WTC11 (cell line): ENCODE results near the gene PDIA6. TPM values are rescaled to one million over a fixed set of nuclear protein-coding genes. Genes with fewer than 3 reads are reported as not detected.

Experiments
- ATAC-seq: fragments of 200-7000 bp; cut with Tn5 transposase; 2 replicates; pipeline ENCODE4 v1.10.0; 2021; ENCODE audit warnings: mild to moderate bottlenecking, moderate library complexity
- CTCF ChIA-PET: fragments of 300-600 bp; sonication (Branson Sonifier 250); formaldehyde crosslinking; loops from one replicate; lab custom pipeline; 2021; ENCODE audit warnings: antibody characterized with exemption; lab: Charles Lee
- POLR2A ChIA-PET: fragments of 350-600 bp; sonication (Branson Sonifier 250); formaldehyde crosslinking; loops from one replicate; lab custom pipeline; 2021; ENCODE audit warnings: antibody characterized with exemption; lab: Charles Lee
- DNase-seq: peaks from one replicate; pipeline ENCODE4 v3.0.0; 2021; ENCODE audit warnings: low spot score
- H3K27ac Mint-ChIP-seq: 2 replicates; pipeline ENCODE4 v1.8.0; 2021; ENCODE audit warnings: mixed read lengths
- H3K27me3 Mint-ChIP-seq: 2 replicates; pipeline ENCODE4 v1.8.0; 2021; ENCODE audit warnings: low read depth, mild to moderate bottlenecking, moderate library complexity, mixed read lengths
- H3K36me3 Mint-ChIP-seq: 2 replicates; pipeline ENCODE4 v1.8.0; 2021; ENCODE audit warnings: mixed read lengths
- H3K4me1 Mint-ChIP-seq: 2 replicates; pipeline ENCODE4 v1.8.0; 2022; ENCODE audit warnings: mixed read lengths
- H3K4me3 Mint-ChIP-seq: 2 replicates; pipeline ENCODE4 v1.8.0; 2021; ENCODE audit warnings: mild to moderate bottlenecking, moderate library complexity, mixed read lengths
- H3K9me3 Mint-ChIP-seq: 2 replicates; pipeline ENCODE4 v1.8.0; 2021; ENCODE audit warnings: mixed read lengths
- ETV6 ChIP-seq: sonication (generic); formaldehyde crosslinking; IDR thresholded peaks from 2 replicates; pipeline ENCODE4 v1.8.1; 2022; ENCODE audit warnings: mild to moderate bottlenecking, missing genetic modification reagents
- FOXK1 ChIP-seq: sonication (generic); formaldehyde crosslinking; IDR thresholded peaks from 2 replicates; pipeline ENCODE4 v1.8.0; 2022; ENCODE audit warnings: mild to moderate bottlenecking, moderate library complexity, missing genetic modification reagents
- FOXP1 ChIP-seq: sonication (generic); formaldehyde crosslinking; IDR thresholded peaks from 2 replicates; pipeline ENCODE4 v1.8.0; 2022; ENCODE audit warnings: missing genetic modification reagents, mild to moderate bottlenecking, moderate library complexity, borderline replicate concordance
- GABPB1 ChIP-seq: sonication (generic); formaldehyde crosslinking; IDR thresholded peaks from 2 replicates; pipeline ENCODE4 v1.8.1; 2023; ENCODE audit warnings: mild to moderate bottlenecking, missing genetic modification reagents
- GRHL2 ChIP-seq: fragments of 250-450 bp; sonication (Bioruptor Pico); IDR thresholded peaks from 2 replicates; pipeline ENCODE4 v1.8.0; 2022; ENCODE audit warnings: mild to moderate bottlenecking, moderate library complexity; ENCODE audit not compliant: insufficient replicate concordance, severe bottlenecking
- JUN ChIP-seq: sonication (generic); formaldehyde crosslinking; IDR thresholded peaks from 2 replicates; pipeline ENCODE4 v1.8.0; 2023; ENCODE audit warnings: mild to moderate bottlenecking, missing genetic modification reagents
- NFE2L1 ChIP-seq: sonication (generic); formaldehyde crosslinking; IDR thresholded peaks from 2 replicates; pipeline ENCODE4 v1.8.1; 2023; ENCODE audit warnings: missing genetic modification reagents
- SOX15 ChIP-seq: fragments of 250-450 bp; sonication (Bioruptor Pico); IDR thresholded peaks from 2 replicates; pipeline ENCODE4 v1.9.0; 2021; ENCODE audit warnings: mild to moderate bottlenecking
- ZNF121 ChIP-seq: sonication (generic); formaldehyde crosslinking; IDR thresholded peaks from 2 replicates; pipeline ENCODE4 v1.8.0; 2023; ENCODE audit warnings: missing genetic modification reagents
- ZNF138 ChIP-seq: sonication (generic); formaldehyde crosslinking; conservative IDR thresholded peaks from 2 replicates; pipeline ENCODE4 v1.8.1; 2022; ENCODE audit warnings: mild to moderate bottlenecking, moderate library complexity, missing genetic modification reagents
- ZNF232 ChIP-seq: sonication (generic); formaldehyde crosslinking; IDR thresholded peaks from 2 replicates; pipeline ENCODE4 v1.8.0; 2022; ENCODE audit warnings: mild to moderate bottlenecking, missing genetic modification reagents
- ZNF263 ChIP-seq: sonication (generic); formaldehyde crosslinking; IDR thresholded peaks from 2 replicates; pipeline ENCODE4 v1.8.1; 2022; ENCODE audit warnings: low read depth, mild to moderate bottlenecking, moderate library complexity, missing genetic modification reagents
- total RNA-seq: library from RNA; stranded (reverse); gene quantifications from 3 replicates; pipeline ENCODE4 v1.2.3, GENCODE V29; 2021
- TF ChIP-seq, protein P1 (sequence below): sonication (generic); formaldehyde crosslinking; IDR thresholded peaks from 2 replicates; pipeline ENCODE4 v1.8.1; 2023; ENCODE audit warnings: mild to moderate bottlenecking, missing genetic modification reagents, moderate library complexity
- TF ChIP-seq, protein P2 (sequence below): sonication (generic); formaldehyde crosslinking; IDR thresholded peaks from 2 replicates; pipeline ENCODE4 v1.8.1; 2023; ENCODE audit warnings: mild to moderate bottlenecking, missing genetic modification reagents
- TF ChIP-seq, protein P3 (sequence below): sonication (generic); formaldehyde crosslinking; IDR thresholded peaks from 2 replicates; pipeline ENCODE4 v1.8.1; 2022; ENCODE audit warnings: mild to moderate bottlenecking, missing genetic modification reagents, moderate library complexity, borderline replicate concordance
- TF ChIP-seq, protein P4 (sequence below): sonication (generic); formaldehyde crosslinking; IDR thresholded peaks from 2 replicates; pipeline ENCODE4 v1.8.1; 2023; ENCODE audit warnings: mild to moderate bottlenecking, missing genetic modification reagents
- TF ChIP-seq, protein P5 (sequence below): fragments of 200-600 bp; IDR thresholded peaks from 2 replicates; pipeline ENCODE4 v1.8.0; 2022; ENCODE audit warnings: antibody characterized with exemption
- TF ChIP-seq, protein P6 (sequence below): sonication (generic); formaldehyde crosslinking; IDR thresholded peaks from 2 replicates; pipeline ENCODE4 v1.8.1; 2023; ENCODE audit warnings: mild to moderate bottlenecking, moderate library complexity, missing genetic modification reagents
- TF ChIP-seq, protein P7 (sequence below): sonication (generic); formaldehyde crosslinking; IDR thresholded peaks from 2 replicates; pipeline ENCODE4 v1.8.0; 2022; ENCODE audit warnings: missing genetic modification reagents

Gene PDIA6
- total RNA-seq, 1 experiment from 2014 or later: 331 TPM

DNA sequence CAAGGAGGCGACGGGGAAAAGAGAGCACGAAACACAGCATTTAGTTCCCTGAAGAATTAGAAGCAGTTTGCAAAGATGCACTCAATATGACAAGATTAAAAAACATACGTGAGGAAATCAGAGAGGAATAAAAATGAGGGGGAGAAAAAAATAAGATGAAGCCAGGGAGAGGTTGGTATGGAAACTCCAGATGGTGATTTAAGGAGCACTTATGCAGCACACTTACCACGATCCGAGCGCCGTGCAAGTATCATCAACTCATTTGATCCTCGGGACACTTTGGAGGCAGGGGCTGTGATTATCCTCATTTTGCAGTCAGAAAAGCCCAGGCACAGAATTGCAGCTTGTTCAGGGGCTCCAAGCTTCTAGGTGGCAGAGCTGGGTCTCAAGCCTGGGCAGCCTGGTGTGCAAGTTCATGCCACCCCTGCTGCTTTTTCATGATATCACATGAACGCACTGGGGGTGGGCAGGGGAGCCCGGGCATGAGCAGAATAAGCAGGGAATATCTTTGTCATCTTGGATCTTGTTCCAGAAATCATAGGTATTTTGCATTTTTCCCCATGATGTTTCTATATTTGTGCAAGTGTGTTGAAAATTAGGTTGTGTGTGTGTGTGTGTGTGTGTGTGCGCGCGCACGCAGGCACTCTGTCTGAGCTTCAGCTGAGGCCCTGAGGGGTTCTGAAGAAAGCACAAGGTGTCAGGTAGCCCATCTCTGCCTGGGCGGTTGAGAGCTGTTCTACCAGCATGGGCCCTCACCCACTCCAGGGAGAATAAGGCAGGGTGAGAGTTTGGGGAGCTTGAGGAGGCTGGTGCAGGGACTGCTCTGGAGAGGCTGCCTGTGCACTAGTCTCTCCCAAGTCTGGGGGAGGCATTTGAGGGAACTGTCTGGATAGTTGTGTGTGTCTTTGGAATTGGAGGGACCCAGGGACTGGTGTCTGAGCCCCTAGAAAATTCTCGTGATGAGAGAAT lies 25.0 kb upstream of the PDIA6 start:
- H3K4me1 Mint-ChIP-seq: peaks cover under 1% of the 10 kb centered on the region; the same call in 1 of the 2 replicates
- H3K27ac Mint-ChIP-seq: no peak overlapping the region
- POLR2A ChIA-PET: no interaction called here
- TF ChIP-seq ZNF263 (CRISPR knock-in tag) (no peak), GABPB1 (no peak), FOXK1 (CRISPR knock-in tag) (no peak), JUN (CRISPR knock-in tag) (no peak), FOXP1 (no peak), ZNF121 (no peak), SOX15 (CRISPR knock-in tag) (no peak), GRHL2 (CRISPR knock-in tag) (no peak), ZNF138 (CRISPR knock-in tag) (no peak)
- TF ChIP-seq, protein P1, sequence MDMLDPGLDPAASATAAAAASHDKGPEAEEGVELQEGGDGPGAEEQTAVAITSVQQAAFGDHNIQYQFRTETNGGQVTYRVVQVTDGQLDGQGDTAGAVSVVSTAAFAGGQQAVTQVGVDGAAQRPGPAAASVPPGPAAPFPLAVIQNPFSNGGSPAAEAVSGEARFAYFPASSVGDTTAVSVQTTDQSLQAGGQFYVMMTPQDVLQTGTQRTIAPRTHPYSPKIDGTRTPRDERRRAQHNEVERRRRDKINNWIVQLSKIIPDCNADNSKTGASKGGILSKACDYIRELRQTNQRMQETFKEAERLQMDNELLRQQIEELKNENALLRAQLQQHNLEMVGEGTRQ (CRISPR knock-in tag): no peak
- TF ChIP-seq, protein P2, sequence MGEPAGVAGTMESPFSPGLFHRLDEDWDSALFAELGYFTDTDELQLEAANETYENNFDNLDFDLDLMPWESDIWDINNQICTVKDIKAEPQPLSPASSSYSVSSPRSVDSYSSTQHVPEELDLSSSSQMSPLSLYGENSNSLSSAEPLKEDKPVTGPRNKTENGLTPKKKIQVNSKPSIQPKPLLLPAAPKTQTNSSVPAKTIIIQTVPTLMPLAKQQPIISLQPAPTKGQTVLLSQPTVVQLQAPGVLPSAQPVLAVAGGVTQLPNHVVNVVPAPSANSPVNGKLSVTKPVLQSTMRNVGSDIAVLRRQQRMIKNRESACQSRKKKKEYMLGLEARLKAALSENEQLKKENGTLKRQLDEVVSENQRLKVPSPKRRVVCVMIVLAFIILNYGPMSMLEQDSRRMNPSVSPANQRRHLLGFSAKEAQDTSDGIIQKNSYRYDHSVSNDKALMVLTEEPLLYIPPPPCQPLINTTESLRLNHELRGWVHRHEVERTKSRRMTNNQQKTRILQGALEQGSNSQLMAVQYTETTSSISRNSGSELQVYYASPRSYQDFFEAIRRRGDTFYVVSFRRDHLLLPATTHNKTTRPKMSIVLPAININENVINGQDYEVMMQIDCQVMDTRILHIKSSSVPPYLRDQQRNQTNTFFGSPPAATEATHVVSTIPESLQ (CRISPR knock-in tag): no peak
- TF ChIP-seq, protein P3, sequence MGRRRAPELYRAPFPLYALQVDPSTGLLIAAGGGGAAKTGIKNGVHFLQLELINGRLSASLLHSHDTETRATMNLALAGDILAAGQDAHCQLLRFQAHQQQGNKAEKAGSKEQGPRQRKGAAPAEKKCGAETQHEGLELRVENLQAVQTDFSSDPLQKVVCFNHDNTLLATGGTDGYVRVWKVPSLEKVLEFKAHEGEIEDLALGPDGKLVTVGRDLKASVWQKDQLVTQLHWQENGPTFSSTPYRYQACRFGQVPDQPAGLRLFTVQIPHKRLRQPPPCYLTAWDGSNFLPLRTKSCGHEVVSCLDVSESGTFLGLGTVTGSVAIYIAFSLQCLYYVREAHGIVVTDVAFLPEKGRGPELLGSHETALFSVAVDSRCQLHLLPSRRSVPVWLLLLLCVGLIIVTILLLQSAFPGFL (CRISPR knock-in tag): no peak
- TF ChIP-seq, protein P4, sequence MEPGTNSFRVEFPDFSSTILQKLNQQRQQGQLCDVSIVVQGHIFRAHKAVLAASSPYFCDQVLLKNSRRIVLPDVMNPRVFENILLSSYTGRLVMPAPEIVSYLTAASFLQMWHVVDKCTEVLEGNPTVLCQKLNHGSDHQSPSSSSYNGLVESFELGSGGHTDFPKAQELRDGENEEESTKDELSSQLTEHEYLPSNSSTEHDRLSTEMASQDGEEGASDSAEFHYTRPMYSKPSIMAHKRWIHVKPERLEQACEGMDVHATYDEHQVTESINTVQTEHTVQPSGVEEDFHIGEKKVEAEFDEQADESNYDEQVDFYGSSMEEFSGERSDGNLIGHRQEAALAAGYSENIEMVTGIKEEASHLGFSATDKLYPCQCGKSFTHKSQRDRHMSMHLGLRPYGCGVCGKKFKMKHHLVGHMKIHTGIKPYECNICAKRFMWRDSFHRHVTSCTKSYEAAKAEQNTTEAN (CRISPR knock-in tag): no peak
- TF ChIP-seq, protein P5, sequence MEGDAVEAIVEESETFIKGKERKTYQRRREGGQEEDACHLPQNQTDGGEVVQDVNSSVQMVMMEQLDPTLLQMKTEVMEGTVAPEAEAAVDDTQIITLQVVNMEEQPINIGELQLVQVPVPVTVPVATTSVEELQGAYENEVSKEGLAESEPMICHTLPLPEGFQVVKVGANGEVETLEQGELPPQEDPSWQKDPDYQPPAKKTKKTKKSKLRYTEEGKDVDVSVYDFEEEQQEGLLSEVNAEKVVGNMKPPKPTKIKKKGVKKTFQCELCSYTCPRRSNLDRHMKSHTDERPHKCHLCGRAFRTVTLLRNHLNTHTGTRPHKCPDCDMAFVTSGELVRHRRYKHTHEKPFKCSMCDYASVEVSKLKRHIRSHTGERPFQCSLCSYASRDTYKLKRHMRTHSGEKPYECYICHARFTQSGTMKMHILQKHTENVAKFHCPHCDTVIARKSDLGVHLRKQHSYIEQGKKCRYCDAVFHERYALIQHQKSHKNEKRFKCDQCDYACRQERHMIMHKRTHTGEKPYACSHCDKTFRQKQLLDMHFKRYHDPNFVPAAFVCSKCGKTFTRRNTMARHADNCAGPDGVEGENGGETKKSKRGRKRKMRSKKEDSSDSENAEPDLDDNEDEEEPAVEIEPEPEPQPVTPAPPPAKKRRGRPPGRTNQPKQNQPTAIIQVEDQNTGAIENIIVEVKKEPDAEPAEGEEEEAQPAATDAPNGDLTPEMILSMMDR: no peak
- peaks cover 25% of the 10 kb centered on the region for H3K9me3 Mint-ChIP-seq
- DNase-seq: no peak
- peaks cover 16% of the 10 kb centered on the region for H3K27me3 Mint-ChIP-seq
- H3K4me3 Mint-ChIP-seq: no peak overlapping the region
- CTCF ChIA-PET: interaction anchor here (1.0 to 4.7 kb wide), 5 partner anchors 10 to 295 kb away, joined by 3 to 58 read pairs (median 5); partner anchors contain the start of gene KCNF1
- H3K36me3 Mint-ChIP-seq: peaks cover 12% of the 10 kb centered on the region
- no peak for ATAC-seq

DNA sequence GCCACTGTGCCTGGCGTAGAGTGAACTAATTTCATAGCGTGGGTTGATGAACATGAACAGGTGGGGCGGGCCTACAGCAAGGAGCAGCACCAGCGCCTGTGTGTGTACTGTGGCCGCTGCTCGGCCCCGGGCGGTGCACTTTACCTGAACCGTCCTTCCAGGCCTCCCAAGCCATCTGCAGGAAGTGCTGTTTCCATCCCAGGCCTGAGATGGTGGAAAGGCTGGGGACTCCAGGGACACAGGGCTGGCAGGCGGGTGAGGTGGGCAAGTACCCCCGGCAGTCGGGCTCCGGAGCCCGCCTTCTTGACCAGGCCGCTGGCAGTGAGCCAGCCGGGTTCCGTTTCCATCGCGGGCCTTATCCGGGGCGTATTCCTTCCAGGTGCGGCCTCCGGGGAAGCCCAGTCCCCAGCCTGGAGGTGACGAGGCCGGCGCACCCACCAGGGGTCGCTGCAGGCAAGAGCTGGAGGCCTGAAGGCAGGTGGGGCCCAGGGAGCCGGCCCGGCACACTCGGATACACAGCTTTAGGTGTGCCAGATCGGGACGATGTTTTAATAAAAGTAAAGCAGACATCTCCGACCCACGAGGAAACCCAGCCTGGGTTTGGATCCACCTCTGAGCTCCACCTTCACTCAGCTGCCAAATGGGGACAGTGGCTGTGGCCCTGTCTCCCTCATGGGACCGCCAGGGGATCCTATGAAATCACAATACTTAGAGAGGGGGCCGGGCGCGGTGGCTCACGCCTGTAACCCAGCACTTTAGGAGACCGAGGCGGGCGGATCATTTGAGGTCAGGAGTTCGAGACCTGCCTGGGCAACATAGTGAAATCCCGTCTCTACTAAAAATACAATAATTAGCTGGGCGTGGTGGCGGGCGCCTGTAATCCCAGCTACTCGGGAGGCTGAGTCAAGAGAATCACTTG lies 22.7 kb upstream of the PDIA6 start:
- ChIA-PET POLR2A (no interaction called here), CTCF (interaction anchor here (0.5 to 8.3 kb wide), 40 partner anchors 9 to 485 kb away, joined by 3 to 231 read pairs (median 4); partner anchors contain the start of genes KCNF1 and PDIA6)
- Mint-ChIP-seq H3K27ac (no peak overlapping the region), H3K9me3 (peaks cover 5% of the 10 kb centered on the region; the same call in 1 of the 2 replicates), H3K4me3 (no peak overlapping the region), H3K36me3 (no peaks in the 10 kb centered on the region), H3K4me1 (peaks cover 14% of the 10 kb centered on the region), H3K27me3 (peaks cover 25% of the 10 kb centered on the region)
- ATAC-seq: peak; percentile 85
- DNase-seq: peak; percentile 97
- TF ChIP-seq, protein P6, sequence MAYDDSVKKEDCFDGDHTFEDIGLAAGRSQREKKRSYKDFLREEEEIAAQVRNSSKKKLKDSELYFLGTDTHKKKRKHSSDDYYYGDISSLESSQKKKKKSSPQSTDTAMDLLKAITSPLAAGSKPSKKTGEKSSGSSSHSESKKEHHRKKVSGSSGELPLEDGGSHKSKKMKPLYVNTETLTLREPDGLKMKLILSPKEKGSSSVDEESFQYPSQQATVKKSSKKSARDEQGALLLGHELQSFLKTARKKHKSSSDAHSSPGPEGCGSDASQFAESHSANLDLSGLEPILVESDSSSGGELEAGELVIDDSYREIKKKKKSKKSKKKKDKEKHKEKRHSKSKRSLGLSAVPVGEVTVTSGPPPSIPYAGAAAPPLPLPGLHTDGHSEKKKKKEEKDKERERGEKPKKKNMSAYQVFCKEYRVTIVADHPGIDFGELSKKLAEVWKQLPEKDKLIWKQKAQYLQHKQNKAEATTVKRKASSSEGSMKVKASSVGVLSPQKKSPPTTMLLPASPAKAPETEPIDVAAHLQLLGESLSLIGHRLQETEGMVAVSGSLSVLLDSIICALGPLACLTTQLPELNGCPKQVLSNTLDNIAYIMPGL (CRISPR knock-in tag): peak; percentile 46; the same call in 1 of the 2 replicates
- TF ChIP-seq, protein P7, sequence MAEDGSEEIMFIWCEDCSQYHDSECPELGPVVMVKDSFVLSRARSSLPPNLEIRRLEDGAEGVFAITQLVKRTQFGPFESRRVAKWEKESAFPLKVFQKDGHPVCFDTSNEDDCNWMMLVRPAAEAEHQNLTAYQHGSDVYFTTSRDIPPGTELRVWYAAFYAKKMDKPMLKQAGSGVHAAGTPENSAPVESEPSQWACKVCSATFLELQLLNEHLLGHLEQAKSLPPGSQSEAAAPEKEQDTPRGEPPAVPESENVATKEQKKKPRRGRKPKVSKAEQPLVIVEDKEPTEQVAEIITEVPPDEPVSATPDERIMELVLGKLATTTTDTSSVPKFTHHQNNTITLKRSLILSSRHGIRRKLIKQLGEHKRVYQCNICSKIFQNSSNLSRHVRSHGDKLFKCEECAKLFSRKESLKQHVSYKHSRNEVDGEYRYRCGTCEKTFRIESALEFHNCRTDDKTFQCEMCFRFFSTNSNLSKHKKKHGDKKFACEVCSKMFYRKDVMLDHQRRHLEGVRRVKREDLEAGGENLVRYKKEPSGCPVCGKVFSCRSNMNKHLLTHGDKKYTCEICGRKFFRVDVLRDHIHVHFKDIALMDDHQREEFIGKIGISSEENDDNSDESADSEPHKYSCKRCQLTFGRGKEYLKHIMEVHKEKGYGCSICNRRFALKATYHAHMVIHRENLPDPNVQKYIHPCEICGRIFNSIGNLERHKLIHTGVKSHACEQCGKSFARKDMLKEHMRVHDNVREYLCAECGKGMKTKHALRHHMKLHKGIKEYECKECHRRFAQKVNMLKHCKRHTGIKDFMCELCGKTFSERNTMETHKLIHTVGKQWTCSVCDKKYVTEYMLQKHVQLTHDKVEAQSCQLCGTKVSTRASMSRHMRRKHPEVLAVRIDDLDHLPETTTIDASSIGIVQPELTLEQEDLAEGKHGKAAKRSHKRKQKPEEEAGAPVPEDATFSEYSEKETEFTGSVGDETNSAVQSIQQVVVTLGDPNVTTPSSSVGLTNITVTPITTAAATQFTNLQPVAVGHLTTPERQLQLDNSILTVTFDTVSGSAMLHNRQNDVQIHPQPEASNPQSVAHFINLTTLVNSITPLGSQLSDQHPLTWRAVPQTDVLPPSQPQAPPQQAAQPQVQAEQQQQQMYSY (CRISPR knock-in tag): 0 out of 2 replicates have a peak, but pooled peaks have one; percentile 16
- TF ChIP-seq ETV6 (CRISPR knock-in tag): peak; percentile 50; the same call in 1 of the 2 replicates
- no peak for TF ChIP-seq NFE2L1 (CRISPR knock-in tag)
- TF ChIP-seq ZNF232: peak; percentile 65; the same call in 1 of the 2 replicates
